ENCODE data around the gene CD109. TPM values are rescaled to one million over a fixed set of nuclear protein-coding genes. Genes with fewer than 3 reads are reported as not detected.

CD109 gene
- total RNA-seq (2022) (0.18 and 0.19 TPM in 2 replicates), Bru-seq, nascent RNA (percentile 14 among the genes with signal in this experiment), BruChase-seq, experiment 1, labeled RNA remaining after a 2-hour chase (percentile 24 among the genes with signal in this experiment), BruChase-seq, experiment 2, labeled RNA remaining after a 6-hour chase (percentile 21 among the genes with signal in this experiment)
- long read RNA-seq, result 0 reads

- no peaks in the 10 kb centered on the region for H3K9me3 Mint-ChIP-seq (ENCODE audit: unreplicated experiment)
- H3K27ac Mint-ChIP-seq (ENCODE audit: unreplicated experiment), result no peak within 1 kb of the TSS
- no peaks in the 10 kb centered on the region for H3K36me3 ChIP-seq (ENCODE audit: control insufficient read depth, insufficient read depth, low read length)
- no TSS peak for BruUV-seq (replicated peaks)
- CTCF ChIA-PET, result no interaction called here
- peak within 1 kb of the TSS; percentile 41 for H3K4me3 ChIP-seq (ENCODE audit: low read depth, low read length)
- POLR2A ChIA-PET, result no interaction called here
- DNase-seq, result peak in 1 of 2 experiments; percentile 14
- H3K36me3 Mint-ChIP-seq (ENCODE audit: insufficient read depth, unreplicated experiment), result no peaks in the 10 kb centered on the region
- H3K27me3 Mint-ChIP-seq (ENCODE audit: insufficient read depth, unreplicated experiment), result peaks cover 8% of the 10 kb centered on the region
- H3K9me3 ChIP-seq, result no peaks in the 10 kb centered on the region
- H3K4me3 Mint-ChIP-seq (ENCODE audit: unreplicated experiment), result peak within 1 kb of the TSS; percentile 76
- H3K4me1 Mint-ChIP-seq (ENCODE audit: low read depth, unreplicated experiment), result no peaks in the 10 kb centered on the region
- no peaks in the 10 kb centered on the region for H3K4me1 ChIP-seq
- intact Hi-C loops (cut with micrococcal nuclease; ENCODE audit: unreplicated experiment), result loop anchor here (2.0 kb wide), 1 partner anchor 21 kb away; no protein-coding TSS in a partner anchor
- no peak for TF ChIP-seq CTCF (IDR thresholded peaks at IDR 0.05; ENCODE audit: insufficient read depth in 1 of 2, low read depth in 1 of 2, low read length in 1 of 2, severe bottlenecking in 1 of 2, unreplicated experiment in 1 of 2)
- H3K27me3 ChIP-seq (replicated peaks; ENCODE audit: control insufficient read depth, insufficient read depth, low read length), result no peaks in the 10 kb centered on the region
These were observed at the start of gene CD109 for GRCh38 chr6:73695619-73696421. TSS of gene CD109 (plus strand) at chr6:73696203. CDS start at chr6:73696216, 13 bp downstream.

- ChIA-PET CTCF (interaction anchor here (0.5 to 0.6 kb wide), 2 partner anchors 166 to 292 kb away, joined by 3 read pairs; no protein-coding TSS in a partner anchor), POLR2A (no interaction called here)
- H3K27ac Mint-ChIP-seq (ENCODE audit: unreplicated experiment), result no peak overlapping the region
- no peaks in the 10 kb centered on the region for H3K27me3 Mint-ChIP-seq (ENCODE audit: insufficient read depth, unreplicated experiment)
- Histone ChIP-seq H3K9me3 (no peaks in the 10 kb centered on the region), H3K4me3 (ENCODE audit: low read depth, low read length) (no peak overlapping the region), H3K27me3 (replicated peaks; ENCODE audit: control insufficient read depth, insufficient read depth, low read length) (no peaks in the 10 kb centered on the region), H3K4me1 (peaks cover 16% of the 10 kb centered on the region), H3K36me3 (ENCODE audit: control insufficient read depth, insufficient read depth, low read length) (no peaks in the 10 kb centered on the region; the same call in 1 of the 2 replicates)
- no peaks in the 10 kb centered on the region for H3K9me3 Mint-ChIP-seq (ENCODE audit: unreplicated experiment)
- intact Hi-C loops (cut with micrococcal nuclease; ENCODE audit: unreplicated experiment), result no loop called here
- H3K4me1 Mint-ChIP-seq (ENCODE audit: low read depth, unreplicated experiment), result peaks cover 14% of the 10 kb centered on the region
- TF ChIP-seq CTCF (IDR thresholded peaks at IDR 0.05; ENCODE audit: insufficient read depth in 1 of 2, low read depth in 1 of 2, low read length in 1 of 2, severe bottlenecking in 1 of 2, unreplicated experiment in 1 of 2), result no peak
- no peak for DNase-seq
- BruUV-seq (replicated peaks), result no TSS peak
- H3K36me3 Mint-ChIP-seq (ENCODE audit: insufficient read depth, unreplicated experiment), result peaks cover 11% of the 10 kb centered on the region
- no peak overlapping the region for H3K4me3 Mint-ChIP-seq (ENCODE audit: unreplicated experiment)
These were observed 47.8 kb upstream of the CD109 start for GRCh38 chr6:73648166-73648565.

GRCh38 chr6:73649783-73650182 is 46.2 kb upstream of the CD109 start:
- Mint-ChIP-seq H3K4me3 (ENCODE audit: unreplicated experiment) (no peak overlapping the region), H3K9me3 (ENCODE audit: unreplicated experiment) (no peaks in the 10 kb centered on the region), H3K27ac (ENCODE audit: unreplicated experiment) (no peak overlapping the region), H3K4me1 (ENCODE audit: low read depth, unreplicated experiment) (peaks cover 14% of the 10 kb centered on the region), H3K36me3 (ENCODE audit: insufficient read depth, unreplicated experiment) (peaks cover 22% of the 10 kb centered on the region), H3K27me3 (ENCODE audit: insufficient read depth, unreplicated experiment) (no peaks in the 10 kb centered on the region)
- DNase-seq, result no peak
- ChIA-PET CTCF (no interaction called here), POLR2A (no interaction called here)
- Histone ChIP-seq H3K4me3 (ENCODE audit: low read depth, low read length) (no peak overlapping the region), H3K36me3 (ENCODE audit: control insufficient read depth, insufficient read depth, low read length) (no peaks in the 10 kb centered on the region; the same call in 1 of the 2 replicates), H3K9me3 (no peaks in the 10 kb centered on the region), H3K27me3 (replicated peaks; ENCODE audit: control insufficient read depth, insufficient read depth, low read length) (no peaks in the 10 kb centered on the region), H3K4me1 (peaks cover 12% of the 10 kb centered on the region; the same call in 1 of the 2 replicates)
- no TSS peak for BruUV-seq (replicated peaks)
- no peak for TF ChIP-seq CTCF (IDR thresholded peaks at IDR 0.05; ENCODE audit: insufficient read depth in 1 of 2, low read depth in 1 of 2, low read length in 1 of 2, severe bottlenecking in 1 of 2, unreplicated experiment in 1 of 2)
- intact Hi-C loops (cut with micrococcal nuclease; ENCODE audit: unreplicated experiment), result loop anchor here (5.0 kb wide), 1 partner anchor 197 kb away; the partner anchor contains the start of gene CGAS

Data from Caco-2 (cell line).